Measurements from ENCODE around the gene GALNS.

GRCh38 chr16:88883117-88883895 is 26.6 kb upstream of the GALNS start:
- TF ChIP-seq CTCF (IDR thresholded peaks at IDR 0.05; ENCODE audit: poor library complexity, severe bottlenecking) (no peak), SMC3 (conservative IDR thresholded peaks at IDR 0.05; ENCODE audit: poor library complexity) (no peak)
